GM19463 (cell line): ENCODE measurements around the gene TP73.

Experiments
- ATAC-seq: cut with Tn5 transposase; IDR thresholded peaks from one replicate; pipeline ENCODE4 v1.9.1; 2021; ENCODE audit warnings: mild to moderate bottlenecking, moderate library complexity; ENCODE audit not compliant: unreplicated experiment

Gene TP73

GRCh38 chr1:3651026-3651929 is 1.0 kb upstream of the TP73 start:
- no peak for ATAC-seq

- no peak for ATAC-seq
These were observed 401 bp downstream of the TP73 start for GRCh38 chr1:3652548-3653285.

GRCh38 chr1:3653286-3653618 is 936 bp downstream of the TP73 start:
- no peak for ATAC-seq

GRCh38 chr1:3654549-3655281 is 2.4 kb downstream of the TP73 start:
- no peak for ATAC-seq

GRCh38 chr1:3656450-3657095 is 4.3 kb downstream of the TP73 start:
- ATAC-seq: peak; percentile 60

- ATAC-seq: no peak
These were observed 4.8 kb downstream of the TP73 start for GRCh38 chr1:3657096-3657475.

GRCh38 chr1:3657578-3658230 is 5.4 kb downstream of the TP73 start:
- no peak for ATAC-seq

GRCh38 chr1:3658231-3658615 is 5.9 kb downstream of the TP73 start:
- no peak for ATAC-seq

- no peak for ATAC-seq
These were observed 6.8 kb downstream of the TP73 start for GRCh38 chr1:3659093-3659492.

- ATAC-seq: no peak
These were observed 8.4 kb downstream of the TP73 start for GRCh38 chr1:3660704-3661103.

GRCh38 chr1:3661631-3662030 is 9.3 kb downstream of the TP73 start:
- no peak for ATAC-seq

GRCh38 chr1:3662080-3662671 is 9.9 kb downstream of the TP73 start:
- ATAC-seq: no peak

GRCh38 chr1:3663999-3664699 is 11.8 kb downstream of the TP73 start:
- ATAC-seq: no peak

- ATAC-seq: no peak
These were observed 12.5 kb downstream of the TP73 start for GRCh38 chr1:3664700-3665375.

- no peak for ATAC-seq
These were observed 15.8 kb downstream of the TP73 start for GRCh38 chr1:3668148-3668547.

GRCh38 chr1:3668585-3669300 is 16.4 kb downstream of the TP73 start:
- no peak for ATAC-seq

- no peak for ATAC-seq
These were observed 17.1 kb downstream of the TP73 start for GRCh38 chr1:3669421-3669821.

- ATAC-seq: no peak
These were observed 17.7 kb downstream of the TP73 start for GRCh38 chr1:3669971-3670431.
